Glutamatergic neuron (in vitro differentiated cells): ENCODE results near the gene MVP. TPM values are rescaled to one million over a fixed set of nuclear protein-coding genes. Genes with fewer than 3 reads are reported as not detected.

Experiments
- DNase-seq: peaks from one replicate; pipeline ENCODE4 v3.0.0; 2022
- H3K27ac Mint-ChIP-seq: one replicate; pipeline ENCODE4 v1.8.0; 2020; ENCODE audit warnings: mild to moderate bottlenecking, mixed read lengths, inconsistent platforms; ENCODE audit not compliant: unreplicated experiment
- H3K27me3 Mint-ChIP-seq: one replicate; pipeline ENCODE4 v1.8.0; 2020; ENCODE audit warnings: mild to moderate bottlenecking, moderate library complexity, mixed read lengths, inconsistent platforms; ENCODE audit not compliant: unreplicated experiment
- H3K36me3 Mint-ChIP-seq: one replicate; pipeline ENCODE4 v1.8.0; 2020; ENCODE audit warnings: mild to moderate bottlenecking, mixed read lengths, inconsistent platforms; ENCODE audit not compliant: unreplicated experiment
- H3K4me1 Mint-ChIP-seq: one replicate; pipeline ENCODE4 v1.8.0; 2020; ENCODE audit warnings: mild to moderate bottlenecking, low read depth, mixed read lengths, inconsistent platforms; ENCODE audit not compliant: unreplicated experiment
- H3K4me3 Mint-ChIP-seq: one replicate; pipeline ENCODE4 v1.8.0; 2020; ENCODE audit warnings: mild to moderate bottlenecking, mixed read lengths, inconsistent platforms; ENCODE audit not compliant: unreplicated experiment
- H3K9me3 Mint-ChIP-seq: one replicate; pipeline ENCODE4 v1.8.0; 2020; ENCODE audit warnings: mild to moderate bottlenecking, moderate library complexity, mixed read lengths, inconsistent platforms; ENCODE audit not compliant: unreplicated experiment
- CTCF ChIP-seq: fragments of 200-600 bp; sonication (generic); IDR thresholded peaks from one replicate; pipeline ENCODE4 v1.5.0; 2021; ENCODE audit not compliant: partially characterized antibody, unreplicated experiment
- total RNA-seq: library from RNA; stranded (reverse); fragmentation: NEBNext Ultra II Directional; extraction: Animal tissue kit (Norgen Biotek cat#: 25700); gene quantifications from one replicate; pipeline ENCODE4 v1.2.1, GENCODE V29; 2021; ENCODE audit not compliant: unreplicated experiment

The MVP gene
- total RNA-seq, 1 donor from 2014 or later = 82.7 TPM

DNA sequence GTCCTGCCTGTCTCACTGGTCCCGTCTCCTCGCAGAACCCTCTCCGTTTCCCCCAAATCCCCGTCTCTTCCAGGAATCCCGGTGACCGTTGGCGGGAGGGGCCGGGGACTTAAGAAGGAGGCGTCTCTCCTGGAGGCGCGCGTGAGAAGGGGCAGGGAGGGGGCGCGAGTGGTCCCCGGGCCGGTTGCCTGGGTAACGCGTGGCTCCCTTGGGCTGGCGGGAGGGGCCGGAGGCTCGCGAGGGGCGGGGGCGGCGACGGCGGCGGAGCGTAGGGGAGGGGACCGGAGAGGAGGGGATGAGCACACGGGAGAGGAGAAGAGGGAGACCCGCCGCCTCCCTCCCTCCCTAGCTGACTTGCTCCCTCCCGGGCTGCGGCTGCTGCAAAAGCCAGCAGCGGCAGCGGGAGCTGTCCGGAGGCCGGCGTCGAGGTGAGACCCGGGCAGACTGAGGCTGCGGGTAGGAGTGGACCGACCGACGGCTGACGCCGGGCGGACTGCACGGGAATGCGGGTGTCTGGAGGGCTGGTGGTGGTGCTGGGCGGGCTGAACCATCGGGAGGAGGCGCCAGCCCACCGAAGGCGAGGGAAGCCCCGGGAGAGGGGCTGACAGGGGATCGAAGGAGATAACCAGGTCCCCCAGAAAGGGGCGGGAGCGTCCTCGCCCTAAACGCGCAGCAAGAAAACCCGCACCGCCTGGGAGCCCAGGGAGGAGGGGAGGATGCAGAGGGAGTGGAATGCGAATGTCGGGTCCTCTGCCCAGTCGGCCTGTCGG lies 8.2 kb upstream of the MVP start, which contains the start of gene PRRT2:
PRRT2 (plus strand) TSS at position 298 of the 770 bp plus-strand sequence. CDS start 862 bp downstream, outside the sequence.
- TF ChIP-seq CTCF = no peak
- peak; percentile 92 for DNase-seq
- H3K27me3 Mint-ChIP-seq = peaks cover 24% of the 10 kb centered on the region
- H3K4me3 Mint-ChIP-seq = peak within 1 kb of the TSS; percentile 95
- peaks cover 22% of the 10 kb centered on the region for H3K4me1 Mint-ChIP-seq
- peaks cover 19% of the 10 kb centered on the region for H3K9me3 Mint-ChIP-seq
- H3K36me3 Mint-ChIP-seq = no peaks in the 10 kb centered on the region
- H3K27ac Mint-ChIP-seq = peak within 1 kb of the TSS; percentile 95

DNA sequence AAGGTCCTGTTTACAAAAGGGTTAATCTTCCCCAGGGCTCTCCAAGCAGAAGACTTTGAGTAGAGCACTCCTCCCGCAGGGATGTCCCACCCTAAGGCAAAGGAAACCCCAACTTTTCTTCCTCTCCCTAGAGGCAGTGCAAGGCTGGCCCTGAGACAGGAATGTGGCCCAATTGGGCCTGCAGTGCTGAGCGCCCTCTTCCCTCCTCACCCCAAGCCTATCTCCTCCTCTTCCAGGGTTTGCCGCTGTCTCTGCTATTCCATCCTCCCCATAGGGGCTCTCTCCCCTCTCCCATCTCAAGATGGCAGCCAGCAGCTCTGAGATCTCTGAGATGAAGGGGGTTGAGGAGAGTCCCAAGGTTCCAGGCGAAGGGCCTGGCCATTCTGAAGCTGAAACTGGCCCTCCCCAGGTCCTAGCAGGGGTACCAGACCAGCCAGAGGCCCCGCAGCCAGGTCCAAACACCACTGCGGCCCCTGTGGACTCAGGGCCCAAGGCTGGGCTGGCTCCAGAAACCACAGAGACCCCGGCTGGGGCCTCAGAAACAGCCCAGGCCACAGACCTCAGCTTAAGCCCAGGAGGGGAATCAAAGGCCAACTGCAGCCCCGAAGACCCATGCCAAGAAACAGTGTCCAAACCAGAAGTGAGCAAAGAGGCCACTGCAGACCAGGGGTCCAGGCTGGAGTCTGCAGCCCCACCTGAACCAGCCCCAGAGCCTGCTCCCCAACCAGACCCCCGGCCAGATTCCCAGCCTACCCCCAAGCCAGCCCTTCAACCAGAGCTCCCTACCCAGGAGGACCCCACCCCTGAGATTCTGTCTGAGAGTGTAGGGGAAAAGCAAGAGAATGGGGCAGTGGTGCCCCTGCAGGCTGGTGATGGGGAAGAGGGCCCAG lies 7.3 kb upstream of the MVP start:
- no peaks in the 10 kb centered on the region for H3K36me3 Mint-ChIP-seq
- H3K27ac Mint-ChIP-seq = peak overlapping the region; percentile 80

GRCh38 chr16:29813644-29814562 lies 6.4 kb upstream of the MVP start:
- H3K36me3 Mint-ChIP-seq = no peaks in the 10 kb centered on the region
- peaks cover 26% of the 10 kb centered on the region for H3K4me1 Mint-ChIP-seq
- peak overlapping the region; percentile 98 for H3K4me3 Mint-ChIP-seq
- DNase-seq = peak; percentile 76
- H3K9me3 Mint-ChIP-seq = peaks cover 19% of the 10 kb centered on the region
- peaks cover 22% of the 10 kb centered on the region for H3K27me3 Mint-ChIP-seq
- peak overlapping the region; percentile 93 for H3K27ac Mint-ChIP-seq
- TF ChIP-seq CTCF = no peak

More for the DNA sequence above, 7.3 kb upstream of the MVP start:
- no peak for TF ChIP-seq CTCF
- H3K9me3 Mint-ChIP-seq = peaks cover 19% of the 10 kb centered on the region
- peaks cover 25% of the 10 kb centered on the region for H3K4me1 Mint-ChIP-seq
- peaks cover 25% of the 10 kb centered on the region for H3K27me3 Mint-ChIP-seq
- peak overlapping the region; percentile 98 for H3K4me3 Mint-ChIP-seq
- no peak for DNase-seq

GRCh38 chr16:29814592-29814991 lies 5.7 kb upstream of the MVP start:
- H3K9me3 Mint-ChIP-seq = peaks cover 20% of the 10 kb centered on the region
- H3K36me3 Mint-ChIP-seq = no peaks in the 10 kb centered on the region
- no peak for DNase-seq
- H3K27ac Mint-ChIP-seq = peak overlapping the region; percentile 93
- peak overlapping the region; percentile 98 for H3K4me3 Mint-ChIP-seq
- peaks cover 31% of the 10 kb centered on the region for H3K4me1 Mint-ChIP-seq
- no peak for TF ChIP-seq CTCF
- H3K27me3 Mint-ChIP-seq = peaks cover 24% of the 10 kb centered on the region
